GM12892 (cell line): ENCODE data around the gene RBAK.

Experiments
- POLR2A ChIP-seq: IDR thresholded peaks from 2 replicates; pipeline ENCODE4 v1.6.1; 2011; ENCODE audit warnings: low read depth, low read length, control low read depth
- POLR2AphosphoS5 ChIP-seq: IDR thresholded peaks from 2 replicates; pipeline ENCODE4 v1.6.1; 2011; ENCODE audit warnings: low read depth, low read length, control low read depth
- TAF1 ChIP-seq: IDR thresholded peaks from 2 replicates; pipeline ENCODE4 v1.6.1; 2011; ENCODE audit warnings: low read depth, mild to moderate bottlenecking, control low read depth, low read length, borderline replicate concordance

- no peak for TF ChIP-seq POLR2AphosphoS5
- TF ChIP-seq TAF1 = no peak
- TF ChIP-seq POLR2A = no peak
Observed at GRCh38 chr7:5082806-5083205, 37.1 kb downstream of the RBAK start.
